Keratinocyte (primary cell): ENCODE results near the gene TAL1. TPM values are rescaled to one million over a fixed set of nuclear protein-coding genes. Genes with fewer than 3 reads are reported as not detected.

ENCODE experiments used
- DNase-seq: peaks from one replicate; pipeline ENCODE4 v3.0.0-alpha.2; 2011; ENCODE audit warnings: low read depth, missing footprints, low spot score
- FAIRE-seq: peaks from 2 replicates; lab custom pipeline; 2011; peaks lifted over from hg19 to GRCh38; lab: Jason Lieb, UNC
- H2AFZ ChIP-seq: 2 replicates; pipeline ENCODE4 v1.6.0; 2012; ENCODE audit warnings: low read length, control low read depth, inconsistent platforms; ENCODE audit not compliant: control insufficient read depth
- H3K27ac ChIP-seq: 2 replicates; pipeline ENCODE4 v1.5.1; 2011; ENCODE audit warnings: low read length; ENCODE audit not compliant: control insufficient read depth, insufficient read depth
- H3K27me3 ChIP-seq: 3 replicates; pipeline ENCODE4 v1.6.0; 2011; ENCODE audit warnings: low read length; ENCODE audit not compliant: control insufficient read depth, insufficient read depth; ENCODE audit errors: extremely low read depth
- H3K36me3 ChIP-seq, 2 experiments: 2 replicates in 1 of 2; 3 replicates in 1 of 2; pipeline ENCODE4 v1.5.1; 2011; ENCODE audit warnings: low read length in 2 of 2, mild to moderate bottlenecking in 1 of 2; ENCODE audit not compliant: control insufficient read depth in 2 of 2, insufficient read depth in 2 of 2; ENCODE audit errors: extremely low read depth in 1 of 2
- H3K4me1 ChIP-seq: 3 replicates; pipeline ENCODE4 v1.5.1; 2011; ENCODE audit warnings: low read length; ENCODE audit not compliant: control insufficient read depth, insufficient read depth; ENCODE audit errors: extremely low read depth
- H3K4me2 ChIP-seq: 3 replicates; pipeline ENCODE4 v1.6.0; 2011; ENCODE audit warnings: low read depth, low read length; ENCODE audit not compliant: control insufficient read depth, insufficient read depth; ENCODE audit errors: extremely low read depth
- H3K4me3 ChIP-seq, 3 experiments: fragments of 200-600 bp in 1 of 3; sonication (generic) in 1 of 3; 2 replicates in 2 of 3; 3 replicates in 1 of 3; pipeline ENCODE4 v1.5.1; 2011 to 2016; ENCODE audit warnings: low read length in 3 of 3, mild to moderate bottlenecking in 3 of 3, control low read depth in 2 of 3, inconsistent platforms in 1 of 3, low read depth in 1 of 3, mixed read lengths in 1 of 3, mixed run types in 1 of 3, moderate library complexity in 1 of 3; ENCODE audit not compliant: control insufficient read depth in 2 of 3, insufficient read depth in 2 of 3; ENCODE audit errors: extremely low read depth in 1 of 3
- H3K79me2 ChIP-seq: 2 replicates; pipeline ENCODE4 v1.6.0; 2012; ENCODE audit warnings: low read length; ENCODE audit not compliant: control insufficient read depth, insufficient read depth
- H3K9ac ChIP-seq: 3 replicates; pipeline ENCODE4 v1.6.0; 2011; ENCODE audit warnings: low read length; ENCODE audit not compliant: control insufficient read depth, insufficient read depth; ENCODE audit errors: extremely low read depth
- H3K9me1 ChIP-seq: 3 replicates; pipeline ENCODE4 v1.6.0; 2011; ENCODE audit warnings: low read length; ENCODE audit not compliant: control insufficient read depth, insufficient read depth; ENCODE audit errors: extremely low read depth
- H3K9me3 ChIP-seq: 2 replicates; pipeline ENCODE4 v1.5.1; 2012; ENCODE audit warnings: low read depth, low read length; ENCODE audit not compliant: control insufficient read depth
- H4K20me1 ChIP-seq: 3 replicates; pipeline ENCODE4 v1.6.0; 2011; ENCODE audit warnings: low read length; ENCODE audit not compliant: control insufficient read depth, insufficient read depth; ENCODE audit errors: extremely low read depth
- EZH2 ChIP-seq: IDR thresholded peaks from one replicate; pipeline ENCODE4 v1.6.1; 2012; ENCODE audit warnings: inconsistent platforms, mild to moderate bottlenecking, low read length, moderate library complexity
- dilution Hi-C: fragments of 300-500 bp; cut with MboI; formaldehyde crosslinking; loops from one replicate; pipeline ENCODE4 v1.7.0; 2020; ENCODE audit warnings: low sequenced_read_pairs; ENCODE audit not compliant: extremely low pct_ligation_motif_present
- polyA minus RNA-seq, 3 experiments: library from RNA; depleted of rRNA, polyadenylated mRNA; stranded (reverse); fragments of >200 nt; gene quantifications; 1 replicate in 1 of 3; 2 replicates in 1 of 3; 3 replicates in 1 of 3; pipeline ENCODE4 v1.2.3, GENCODE V29; 2011
- polyA plus RNA-seq, 5 experiments: library from polyadenylated mRNA; depleted of rRNA in 3 of 5; stranded (reverse) in 3 of 5; stranded (forward) in 1 of 5; unstranded in 1 of 5; fragments of >200 nt; gene quantifications; 1 replicate in 1 of 5; 2 replicates in 3 of 5; 3 replicates in 1 of 5; pipeline versions ENCODE4 v1.2.1 to v1.2.3, GENCODE V29; 2011 to 2012; ENCODE audit warnings: missing spikeins in 2 of 5, low read depth in 1 of 5, low replicate concordance in 1 of 5
- TF ChIP-seq, protein P1 (sequence below), 3 experiments: IDR thresholded peaks in 1 of 3; conservative IDR thresholded peaks in 1 of 3; optimal IDR thresholded peaks in 1 of 3; 2 replicates in 2 of 3; 3 replicates in 1 of 3; pipeline versions ENCODE3 to v1.5.1; 2011; ENCODE audit warnings: low read length in 3 of 3, mild to moderate bottlenecking in 3 of 3, moderate library complexity in 2 of 3, control low read depth in 1 of 3, inconsistent platforms in 1 of 3; ENCODE audit not compliant: insufficient read depth in 2 of 3; ENCODE audit errors: extremely low read depth in 1 of 3

Gene TAL1
- polyA plus RNA-seq (not detected in 3 replicates), polyA minus RNA-seq (not detected in 3 replicates)
- polyA plus RNA-seq (2011; ENCODE audit: low read depth): not detected
- not detected in 2 replicates for polyA plus RNA-seq (2011; cell fraction: cytosol; rRNA removed)
- not detected in 2 replicates for polyA plus RNA-seq (2011; cell fraction: nucleus; rRNA removed)
- not detected in 2 replicates for polyA plus RNA-seq (2012; ENCODE audit: low replicate concordance)
- polyA minus RNA-seq (2011; cell fraction: cytosol; rRNA and poly(A)+ RNA removed): not detected
- not detected in 2 replicates for polyA minus RNA-seq (2011; cell fraction: nucleus; rRNA and poly(A)+ RNA removed)

DNA sequence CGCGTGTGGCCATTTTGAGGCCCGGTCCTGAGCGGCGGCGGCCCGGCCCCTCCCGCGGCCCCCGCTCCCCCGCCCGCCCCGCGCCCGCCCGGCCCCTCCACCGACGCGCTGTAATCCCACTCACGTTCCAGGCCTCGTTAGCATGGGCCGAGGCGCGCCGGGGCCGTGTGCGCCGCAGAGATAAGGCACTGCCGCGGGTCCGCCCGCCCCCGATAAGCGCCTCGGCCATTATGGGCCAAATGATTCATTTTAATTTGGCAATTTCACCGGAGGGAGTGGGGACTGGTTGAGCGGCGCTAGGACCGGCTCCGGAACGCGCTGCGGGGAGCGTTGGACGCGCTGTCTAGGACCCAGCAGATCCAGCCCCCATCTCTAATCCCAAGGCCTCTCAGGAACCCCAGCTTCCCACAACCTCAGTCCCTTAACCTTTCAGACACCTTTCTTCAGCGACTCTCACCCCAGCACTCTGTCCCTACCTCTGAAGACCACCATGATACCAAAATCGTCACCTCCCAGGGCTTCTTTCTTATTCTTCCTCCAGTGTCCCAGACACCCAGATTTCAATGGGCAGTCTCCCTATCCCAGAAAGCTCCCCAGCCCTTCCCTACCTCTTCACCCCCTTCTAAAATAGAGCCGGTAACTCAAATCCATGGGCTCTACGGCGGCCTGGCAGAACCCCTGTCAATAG is at the start of gene TAL1:
TSS of gene TAL1 (minus strand) at position 39 of the 688 bp plus-strand sequence. CDS start 6,337 bp downstream, outside the sequence.
- DNase-seq (no peak), FAIRE-seq (no peak)
- Histone ChIP-seq H3K9ac (no peak within 1 kb of the TSS), H4K20me1 (peaks cover 12% of the 10 kb centered on the region), H3K4me1 (peaks cover 3% of the 10 kb centered on the region), H3K79me2 (no peaks in the 10 kb centered on the region), H3K36me3 (no peaks in the 10 kb centered on the region), H3K9me1 (no peaks in the 10 kb centered on the region), H2AFZ (no peak within 1 kb of the TSS), H3K27me3 (peaks cover 75% of the 10 kb centered on the region), H3K4me3 (peak within 1 kb of the TSS in 1 of 3 experiments; percentile 25), H3K9me3 (no peaks in the 10 kb centered on the region), H3K27ac (no peak within 1 kb of the TSS), H3K4me2 (peak within 1 kb of the TSS; percentile 50)
- TF ChIP-seq, protein P1, sequence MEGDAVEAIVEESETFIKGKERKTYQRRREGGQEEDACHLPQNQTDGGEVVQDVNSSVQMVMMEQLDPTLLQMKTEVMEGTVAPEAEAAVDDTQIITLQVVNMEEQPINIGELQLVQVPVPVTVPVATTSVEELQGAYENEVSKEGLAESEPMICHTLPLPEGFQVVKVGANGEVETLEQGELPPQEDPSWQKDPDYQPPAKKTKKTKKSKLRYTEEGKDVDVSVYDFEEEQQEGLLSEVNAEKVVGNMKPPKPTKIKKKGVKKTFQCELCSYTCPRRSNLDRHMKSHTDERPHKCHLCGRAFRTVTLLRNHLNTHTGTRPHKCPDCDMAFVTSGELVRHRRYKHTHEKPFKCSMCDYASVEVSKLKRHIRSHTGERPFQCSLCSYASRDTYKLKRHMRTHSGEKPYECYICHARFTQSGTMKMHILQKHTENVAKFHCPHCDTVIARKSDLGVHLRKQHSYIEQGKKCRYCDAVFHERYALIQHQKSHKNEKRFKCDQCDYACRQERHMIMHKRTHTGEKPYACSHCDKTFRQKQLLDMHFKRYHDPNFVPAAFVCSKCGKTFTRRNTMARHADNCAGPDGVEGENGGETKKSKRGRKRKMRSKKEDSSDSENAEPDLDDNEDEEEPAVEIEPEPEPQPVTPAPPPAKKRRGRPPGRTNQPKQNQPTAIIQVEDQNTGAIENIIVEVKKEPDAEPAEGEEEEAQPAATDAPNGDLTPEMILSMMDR (optimal IDR thresholded peaks at IDR 0.05 in 1 of 3, IDR thresholded peaks at IDR 0.05 in 1 of 3, conservative IDR thresholded peaks at IDR 0.05 in 1 of 3; ENCODE audit: extremely low read depth in 1 of 3, insufficient read depth in 2 of 3, low read length in 3 of 3): no peak
- TF ChIP-seq EZH2: peak; percentile 53
- dilution Hi-C loops: no loop called here

DNA sequence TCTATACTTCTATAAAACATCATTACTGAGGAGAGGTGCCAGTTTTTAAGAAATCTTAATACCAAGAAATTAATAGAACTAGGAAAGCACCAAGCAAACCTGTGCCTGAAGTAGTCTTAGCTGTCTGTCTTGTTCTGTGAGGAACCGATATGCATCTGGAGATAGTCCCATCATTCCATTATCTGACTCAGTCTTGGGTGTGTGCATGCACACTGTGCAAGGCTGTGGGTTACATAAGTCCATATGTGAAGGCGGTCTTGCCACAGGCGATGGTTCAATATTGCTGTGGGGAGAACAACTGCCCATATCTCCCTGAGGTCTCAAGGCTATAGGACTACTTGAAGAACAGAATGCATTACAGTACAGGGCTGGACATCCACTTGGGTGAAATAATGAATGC is 48.1 kb upstream of the TAL1 start:
- H3K9ac ChIP-seq: no peak overlapping the region
- no peak overlapping the region for H3K27ac ChIP-seq
- FAIRE-seq: peak; percentile 88
- no peaks in the 10 kb centered on the region for H3K9me1 ChIP-seq
- H3K79me2 ChIP-seq: peaks cover 12% of the 10 kb centered on the region
- no peak overlapping the region for H3K4me3 ChIP-seq
- no peak overlapping the region for H2AFZ ChIP-seq
- TF ChIP-seq, protein P1 (optimal IDR thresholded peaks at IDR 0.05 in 1 of 3, IDR thresholded peaks at IDR 0.05 in 1 of 3, conservative IDR thresholded peaks at IDR 0.05 in 1 of 3; ENCODE audit: extremely low read depth in 1 of 3, insufficient read depth in 2 of 3, low read length in 3 of 3): no peak
- no peak for TF ChIP-seq EZH2
- no peaks in the 10 kb centered on the region for H4K20me1 ChIP-seq
- H3K4me1 ChIP-seq: peaks cover 6% of the 10 kb centered on the region
- no peak for DNase-seq
- peak overlapping the region; percentile 4 for H3K4me2 ChIP-seq
- no peaks in the 10 kb centered on the region for H3K27me3 ChIP-seq
- dilution Hi-C loops: no loop called here
- H3K9me3 ChIP-seq: no peaks in the 10 kb centered on the region
- peaks cover 0 to 9% of the 10 kb centered on the region in 2 experiments for H3K36me3 ChIP-seq
